GM21723 (cell line): ENCODE data around the gene GCKR.
"Not testable (repeated sequence)": the region's sequence is repeated elsewhere in the genome, so short reads cannot be mapped to it uniquely, and the experiment has no call there.

Source experiments
- ATAC-seq: cut with Tn5 transposase; IDR thresholded peaks from one replicate; pipeline ENCODE4 v1.9.1; 2021; ENCODE audit warnings: mild to moderate bottlenecking, moderate library complexity; ENCODE audit not compliant: unreplicated experiment

GCKR gene

DNA sequence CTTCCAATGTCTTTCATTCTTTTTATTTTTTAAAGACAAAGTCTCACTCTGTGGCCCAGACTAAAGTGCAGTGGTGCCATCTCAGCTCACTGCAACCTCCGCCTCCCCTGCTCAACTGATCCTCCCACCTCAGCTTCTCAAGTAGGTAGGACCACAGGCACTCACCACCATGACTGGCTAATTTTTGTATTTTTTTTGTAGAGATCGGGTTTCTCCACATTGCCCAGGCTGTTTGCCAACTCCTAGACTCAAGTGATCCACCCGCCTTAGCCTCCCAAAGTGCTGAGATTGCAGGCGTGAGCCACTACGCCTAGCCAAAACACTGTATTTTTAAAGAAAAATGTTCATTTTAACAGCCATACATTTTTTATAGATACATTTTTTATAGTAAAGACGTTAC is 12.7 kb downstream of the GCKR start:
- ATAC-seq: no peak

DNA sequence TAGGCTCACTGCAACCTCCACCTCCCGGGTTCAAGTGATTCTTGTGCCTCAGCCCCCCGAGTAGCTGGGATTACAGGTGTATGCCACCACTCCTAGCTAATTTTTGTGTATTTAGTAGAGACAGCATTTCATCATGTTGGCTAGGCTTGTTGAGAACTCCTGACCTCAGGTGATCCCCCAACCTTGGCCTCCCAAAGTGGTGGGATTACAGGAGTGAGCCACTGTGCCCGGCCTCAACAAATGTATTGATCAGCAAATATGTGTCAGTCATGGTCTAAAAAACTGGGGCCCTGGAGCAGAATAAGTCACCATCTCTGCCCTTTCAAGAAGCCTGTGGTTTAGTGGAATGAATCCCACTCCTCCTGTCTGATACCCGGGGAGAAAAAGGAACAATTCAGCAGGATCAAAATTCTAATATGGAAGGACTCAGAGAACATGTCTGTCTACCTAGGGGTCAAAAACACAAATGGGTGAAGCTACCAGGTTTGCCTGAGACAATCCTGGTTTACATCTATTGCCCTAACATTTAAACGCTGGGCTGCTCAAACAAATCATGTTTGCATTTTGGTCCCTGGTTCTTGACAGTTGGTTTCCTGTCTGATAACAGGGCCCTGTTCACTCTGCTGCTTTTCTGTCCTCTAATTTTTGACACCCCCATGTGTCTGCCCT is 21.6 kb downstream of the GCKR start:
- no peak for ATAC-seq

DNA sequence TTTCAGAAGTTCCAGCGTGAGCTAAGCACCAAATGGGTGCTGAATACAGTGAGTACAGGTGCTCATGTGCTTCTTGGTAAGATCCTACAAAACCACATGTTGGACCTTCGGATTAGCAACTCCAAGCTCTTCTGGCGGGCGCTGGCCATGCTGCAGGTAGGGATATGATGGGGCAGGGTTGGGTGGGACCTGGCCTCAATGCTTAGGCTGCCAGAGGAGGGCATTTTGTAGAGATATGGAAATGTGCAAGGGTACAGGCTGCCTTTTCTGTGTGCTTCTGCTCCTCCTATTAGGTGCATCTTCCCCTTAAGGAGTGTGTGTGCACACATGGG is 22.1 kb downstream of the GCKR start:
- no peak for ATAC-seq

DNA sequence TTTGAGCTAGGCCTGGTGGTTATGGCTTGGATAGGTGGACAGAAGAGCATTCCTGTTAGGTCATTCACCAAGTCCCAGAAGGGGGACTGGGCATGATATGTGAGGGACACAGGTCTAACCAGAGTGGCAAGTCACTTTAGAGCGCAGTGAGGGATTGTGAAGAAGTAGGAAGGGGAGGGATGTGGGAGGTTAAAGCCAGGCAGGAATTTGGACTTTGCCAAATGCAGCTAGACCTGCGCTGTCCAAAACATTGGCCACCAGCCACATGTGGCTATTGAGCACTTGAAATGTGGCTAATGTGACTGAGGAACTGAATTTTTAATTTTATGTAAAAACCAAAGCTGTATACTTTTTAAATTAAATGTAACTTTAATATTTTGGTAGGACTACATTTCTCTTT is 23.7 kb downstream of the GCKR start:
- no peak for ATAC-seq

DNA sequence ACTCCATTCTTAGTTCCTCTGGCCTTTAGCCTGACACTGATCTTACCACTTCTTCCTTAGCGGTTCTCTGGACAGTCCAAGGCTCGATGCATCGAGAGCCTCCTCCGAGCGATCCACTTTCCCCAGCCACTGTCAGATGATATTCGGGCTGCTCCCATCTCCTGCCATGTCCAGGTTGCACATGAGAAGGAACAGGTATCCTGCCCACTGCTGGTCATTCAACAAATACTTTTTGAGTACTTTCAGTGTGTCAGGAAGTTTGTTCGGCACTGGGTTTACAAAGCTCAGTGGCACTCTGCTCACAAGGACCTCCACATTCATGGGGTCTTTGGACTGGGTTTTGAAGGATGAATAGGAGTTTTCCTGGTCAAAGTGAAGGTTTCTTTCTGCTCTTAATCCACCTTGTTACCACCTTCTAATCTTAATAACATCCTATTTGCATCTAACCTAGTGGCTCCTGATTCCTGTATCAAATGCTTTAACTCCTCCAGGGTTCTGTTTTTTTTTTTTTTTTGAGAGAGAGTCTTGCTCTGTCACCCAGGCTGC is 25.8 kb downstream of the GCKR start:
- no peak for ATAC-seq

DNA sequence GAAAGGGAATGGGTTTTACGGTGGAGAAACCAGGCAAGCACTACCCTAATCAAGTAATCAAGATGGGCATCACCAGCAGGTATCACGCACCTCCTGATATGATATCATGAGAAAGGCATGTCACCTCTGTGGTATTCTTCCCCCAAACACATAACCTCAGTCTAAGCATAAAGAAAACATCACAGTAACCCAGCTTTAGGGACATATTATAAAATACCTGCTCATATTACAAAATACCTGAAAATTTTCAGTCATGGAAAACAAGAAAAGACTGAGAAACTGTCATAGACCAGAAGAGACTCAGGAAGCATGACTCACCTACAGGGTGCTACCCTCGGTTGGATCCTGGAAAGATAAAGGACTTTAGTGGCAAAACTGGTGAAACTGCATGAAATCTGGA is 30.5 kb downstream of the GCKR start:
- ATAC-seq: no peak

DNA sequence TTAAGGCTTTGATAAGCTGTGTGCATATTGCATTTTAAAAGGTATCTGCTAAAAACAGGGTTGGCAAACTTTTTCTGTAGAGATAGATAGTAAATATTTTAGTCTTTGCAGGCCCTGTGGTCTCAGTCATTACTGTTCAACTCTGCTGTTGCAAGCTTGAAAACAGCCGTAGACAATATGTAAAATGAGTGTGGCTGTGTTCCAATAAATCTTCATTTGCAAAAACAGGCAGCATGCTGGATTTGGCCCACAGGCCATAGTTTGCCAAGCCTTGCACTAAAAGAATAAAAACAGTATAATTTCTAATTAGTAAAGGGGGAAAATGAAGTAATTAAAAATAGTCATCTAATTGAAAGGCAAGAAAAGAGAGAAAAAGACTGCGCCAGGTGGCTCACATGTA is 35.3 kb downstream of the GCKR start:
- no peak for ATAC-seq

DNA sequence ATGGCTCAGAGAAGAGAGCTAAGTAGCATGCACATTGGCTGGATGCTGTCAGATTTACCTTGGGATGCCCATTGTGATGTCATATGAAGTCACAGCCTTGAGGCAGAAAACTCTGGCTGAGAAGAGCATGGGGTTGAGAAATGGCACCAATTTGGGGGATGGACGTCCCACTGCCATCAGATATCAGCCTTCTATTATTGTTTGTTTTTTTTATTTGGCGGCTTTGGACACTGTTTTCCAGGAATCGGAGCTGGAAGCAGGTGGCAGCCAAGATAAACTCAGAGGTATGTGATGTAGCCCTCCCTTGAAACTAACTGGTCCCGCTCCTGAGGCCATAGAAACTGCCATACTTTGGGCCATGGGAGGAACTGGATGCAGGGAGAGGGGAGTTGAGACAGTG is 40.6 kb downstream of the GCKR start:
- ATAC-seq: no peak

DNA sequence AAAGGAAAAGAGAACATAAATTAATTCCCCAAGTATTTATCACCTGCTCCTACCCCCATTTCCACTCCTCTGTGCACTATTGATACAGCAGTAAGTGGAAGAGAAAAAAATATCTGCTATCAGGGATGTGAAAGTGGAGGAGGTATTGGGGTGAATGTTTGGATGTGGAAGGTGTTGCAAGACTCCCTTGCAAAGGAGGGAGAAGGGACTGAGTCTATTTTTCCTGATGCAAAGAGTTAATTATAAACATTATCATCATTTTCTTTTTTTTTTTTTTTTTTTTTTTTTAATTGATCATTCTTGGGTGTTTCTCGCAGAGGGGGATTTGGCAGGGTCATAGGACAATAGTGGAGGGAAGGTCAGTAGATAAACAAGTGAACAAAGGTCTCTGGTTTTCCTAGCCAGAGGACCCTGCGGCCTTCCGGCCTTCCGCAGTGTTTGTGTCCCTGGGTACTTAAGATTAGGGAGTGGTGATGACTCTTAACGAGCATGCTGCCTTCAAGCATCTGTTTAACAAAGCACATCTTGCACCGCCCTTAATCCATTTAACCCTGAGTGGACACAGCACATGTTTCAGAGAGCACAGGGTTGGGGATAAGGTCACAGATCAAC is 42.3 kb downstream of the GCKR start:
- not testable (repeated sequence) for ATAC-seq

DNA sequence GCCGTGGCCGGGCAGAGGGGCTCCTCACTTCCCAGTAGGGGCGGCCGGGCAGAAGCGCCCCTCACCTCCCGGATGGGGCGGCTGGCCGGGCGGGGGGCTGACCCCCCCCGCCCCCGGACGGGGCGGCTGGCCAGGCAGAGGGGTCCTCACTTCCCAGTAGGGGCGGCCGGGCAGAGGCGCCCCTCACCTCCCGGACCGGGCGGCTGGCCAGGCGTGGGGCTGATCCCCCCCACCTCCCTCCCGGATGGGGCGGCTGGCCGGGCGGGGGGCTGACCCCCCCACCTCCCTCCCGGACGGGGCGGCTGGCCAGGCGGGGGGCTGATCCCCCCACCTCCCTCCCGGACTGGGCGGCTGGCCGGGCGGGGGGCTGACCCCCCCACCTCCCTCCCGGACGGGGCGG is 43.0 kb downstream of the GCKR start:
- ATAC-seq: not testable (repeated sequence)

DNA sequence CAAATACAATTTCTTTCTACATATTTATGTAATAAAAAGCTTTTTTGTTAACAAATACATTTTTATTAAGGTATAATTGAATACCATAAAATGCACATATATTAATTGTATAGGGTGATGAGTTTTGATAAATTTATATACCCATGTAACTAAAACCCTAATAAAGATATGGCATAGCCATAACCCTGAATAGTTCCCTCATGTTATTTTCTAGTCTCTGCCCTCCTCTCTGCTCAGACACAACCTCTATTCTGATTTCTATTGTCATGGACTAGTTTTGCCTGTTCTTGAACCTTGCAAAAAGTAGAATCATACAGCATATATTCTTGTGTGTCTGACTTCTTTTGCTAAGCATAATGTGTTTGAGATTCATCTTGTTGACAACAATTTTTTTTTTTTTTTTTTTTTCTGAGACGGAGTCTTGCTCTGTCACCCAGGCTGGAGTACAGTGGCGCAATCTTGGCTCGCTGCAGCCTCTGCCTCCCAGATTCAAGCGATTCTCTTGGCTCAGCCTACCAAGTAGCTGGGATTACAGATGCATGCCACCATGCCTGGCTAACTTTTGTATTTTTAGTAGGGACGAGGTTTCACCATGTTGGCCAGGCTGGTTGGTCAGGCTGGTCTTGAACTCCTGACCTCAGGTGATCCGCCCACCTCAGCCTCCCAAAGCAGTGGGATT is 47.6 kb downstream of the GCKR start:
- ATAC-seq: no peak

DNA sequence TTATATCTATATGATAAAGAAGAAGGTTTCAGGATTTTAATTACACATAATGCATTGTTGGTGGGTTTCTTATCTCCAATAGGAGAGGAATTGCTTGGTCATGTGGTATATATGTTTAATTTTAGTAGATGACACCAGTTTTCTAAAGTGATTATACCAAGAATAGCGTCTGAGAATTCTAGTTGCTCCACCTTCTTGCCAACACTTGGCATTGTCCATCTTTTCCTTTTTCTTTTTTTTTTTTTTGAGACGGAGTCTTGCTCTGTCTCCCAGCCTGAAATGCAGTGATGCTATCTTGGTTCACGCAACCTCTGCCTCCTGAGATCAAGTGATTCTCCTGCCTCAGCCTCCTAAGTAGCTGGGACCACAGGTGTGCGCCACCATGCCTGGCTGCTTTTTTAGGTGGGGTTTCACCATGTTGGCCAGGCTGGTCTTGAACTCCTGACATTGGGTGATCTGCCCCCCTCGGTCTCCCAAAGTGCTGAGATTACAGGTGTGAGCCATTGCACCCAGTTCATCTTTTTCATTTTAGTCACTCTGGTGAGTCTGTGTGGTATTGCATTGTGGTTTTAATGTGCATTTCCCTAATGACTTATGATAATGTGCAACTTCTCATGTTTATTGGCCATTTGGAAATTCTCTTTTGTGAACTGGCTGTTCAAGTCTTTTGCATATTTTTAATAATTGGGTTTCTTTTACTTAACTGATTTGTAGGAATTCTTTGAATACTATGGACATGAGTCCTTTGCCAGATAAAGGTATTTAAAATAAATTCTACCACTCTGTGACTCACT is 48.9 kb downstream of the GCKR start:
- no peak for ATAC-seq

DNA sequence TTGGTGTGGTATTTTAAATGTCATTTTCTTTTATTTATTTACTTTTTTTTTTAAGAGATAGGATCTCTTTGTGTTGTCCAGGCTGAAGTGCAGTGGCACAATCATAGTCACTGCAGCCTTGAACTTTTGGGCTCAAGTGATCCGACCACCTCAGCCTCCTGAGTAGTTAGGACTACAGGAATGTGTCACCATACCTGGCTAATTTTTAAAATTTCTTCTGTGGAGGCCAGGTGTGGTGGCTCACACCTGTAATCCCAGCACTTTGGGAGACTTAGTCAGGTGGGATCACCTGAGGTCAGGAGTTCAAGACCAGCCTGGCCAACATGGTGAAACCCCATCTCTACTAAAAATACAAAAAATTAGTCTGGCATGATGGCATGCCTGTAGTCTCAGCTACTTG is 52.7 kb downstream of the GCKR start:
- ATAC-seq: no peak

DNA sequence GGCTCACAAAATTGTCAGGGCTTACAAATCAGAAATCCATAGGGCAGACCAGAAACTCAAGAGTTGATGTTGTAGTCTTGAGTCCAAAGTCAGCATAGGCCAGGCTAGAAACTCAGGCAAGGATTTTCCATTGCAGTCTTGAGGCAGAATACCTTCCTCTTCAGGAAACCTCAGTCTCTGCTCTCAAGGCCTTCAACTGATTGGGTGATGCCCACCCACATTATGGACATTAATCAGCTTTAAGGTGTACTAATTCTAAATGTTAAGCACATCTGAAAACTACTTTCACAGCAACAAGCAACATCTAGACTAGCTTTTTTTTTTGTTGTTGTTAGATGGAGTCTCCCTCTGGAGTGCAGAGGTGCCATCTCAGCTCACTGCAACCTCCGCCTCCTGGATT is 54.9 kb downstream of the GCKR start:
- no peak for ATAC-seq

DNA sequence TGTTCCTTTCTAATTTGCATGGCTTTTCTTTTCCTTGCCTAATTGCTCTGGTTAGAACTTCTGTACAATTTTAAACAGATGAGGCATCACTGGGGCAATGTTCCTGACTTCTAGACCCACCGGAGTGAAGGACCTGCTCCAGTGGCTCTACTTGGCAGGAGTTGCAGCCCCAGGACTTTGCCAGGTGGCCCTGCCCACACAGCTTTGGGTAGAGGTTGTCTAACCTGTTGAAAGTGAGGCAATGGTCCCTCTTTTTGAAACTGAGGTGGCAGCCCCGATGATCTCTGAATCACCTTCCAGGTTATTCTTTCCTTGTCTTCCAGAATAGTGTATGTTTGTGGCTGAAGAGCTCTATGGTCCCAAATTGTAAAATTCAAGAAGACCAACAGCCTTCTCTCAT is 56.3 kb downstream of the GCKR start:
- ATAC-seq: no peak

DNA sequence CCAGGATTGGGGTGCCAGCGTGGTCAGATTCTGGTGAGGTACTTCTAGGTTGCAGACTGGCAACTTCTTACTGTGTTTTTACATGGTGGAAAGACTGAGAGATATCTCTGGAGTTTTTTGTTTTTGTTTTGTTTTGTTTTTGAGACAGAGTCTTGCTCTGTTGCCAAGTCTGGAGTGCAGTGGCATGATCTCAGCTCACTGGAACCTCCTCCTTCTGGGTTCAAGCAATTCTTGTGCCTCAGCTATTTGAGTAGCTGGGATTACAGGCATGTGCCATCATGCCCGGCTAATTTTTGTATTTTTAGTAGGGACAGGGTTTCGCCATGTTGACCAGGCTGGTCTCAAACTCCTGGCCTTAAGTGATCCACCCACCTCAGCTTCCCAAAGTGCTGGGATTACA is 57.8 kb downstream of the GCKR start:
- not testable (repeated sequence) for ATAC-seq

DNA sequence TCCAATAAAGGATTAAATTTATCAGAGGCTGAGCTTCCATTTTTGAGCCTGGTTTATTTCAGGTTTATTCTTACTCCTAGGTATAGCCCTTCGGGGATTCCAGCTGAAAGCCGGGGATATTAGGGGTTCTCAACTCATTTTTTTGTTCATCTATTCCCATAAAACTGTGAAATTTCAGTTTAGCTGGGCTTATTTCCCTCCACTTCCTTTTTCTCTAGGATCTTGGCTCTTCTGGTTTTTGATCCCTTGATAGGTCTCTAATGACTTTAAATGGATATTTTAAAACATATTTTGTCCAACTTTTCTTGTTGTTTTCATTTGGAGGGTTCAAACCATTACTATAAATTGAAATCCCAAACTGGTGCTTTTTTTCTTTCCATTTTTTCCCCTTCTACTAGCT is 62.6 kb downstream of the GCKR start:
- no peak for ATAC-seq

DNA sequence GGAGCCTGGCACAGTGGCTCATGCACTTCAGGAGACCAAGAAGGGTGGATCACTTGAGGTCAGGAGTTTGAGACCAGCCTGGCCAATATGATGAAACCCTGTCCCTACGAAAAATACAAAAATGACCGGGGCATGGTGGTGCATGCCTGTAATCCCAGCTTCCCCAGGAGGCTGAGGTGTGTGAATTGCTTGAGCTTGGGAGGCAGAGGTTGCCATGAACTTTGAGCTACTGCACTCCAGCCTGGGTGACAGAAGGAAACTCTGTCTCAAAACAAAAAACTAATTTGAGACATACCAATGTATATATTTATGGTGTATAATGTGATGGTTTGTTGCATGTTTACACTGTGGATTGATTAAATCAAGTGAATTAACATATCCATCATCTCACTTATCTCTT is 64.4 kb downstream of the GCKR start:
- ATAC-seq: no peak

DNA sequence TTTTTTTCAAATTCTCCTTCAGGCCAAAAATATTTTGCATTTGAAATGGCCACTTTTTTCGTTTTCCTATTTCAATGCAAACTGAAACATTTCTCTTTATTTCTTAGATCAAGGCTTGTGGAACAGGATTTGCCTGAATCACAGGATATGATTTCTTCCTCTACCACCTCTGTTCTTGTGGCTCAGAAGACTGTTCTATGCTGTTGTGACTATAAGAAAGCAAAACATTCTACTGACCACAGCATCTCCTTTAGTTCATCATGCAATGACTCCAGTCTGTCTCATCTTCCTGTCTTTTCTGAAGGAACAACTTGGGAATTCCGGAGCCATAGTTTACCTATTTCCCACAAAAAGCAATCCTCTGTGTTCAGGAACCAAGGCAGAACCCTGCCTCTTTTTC is 70.0 kb downstream of the GCKR start:
- no peak for ATAC-seq

DNA sequence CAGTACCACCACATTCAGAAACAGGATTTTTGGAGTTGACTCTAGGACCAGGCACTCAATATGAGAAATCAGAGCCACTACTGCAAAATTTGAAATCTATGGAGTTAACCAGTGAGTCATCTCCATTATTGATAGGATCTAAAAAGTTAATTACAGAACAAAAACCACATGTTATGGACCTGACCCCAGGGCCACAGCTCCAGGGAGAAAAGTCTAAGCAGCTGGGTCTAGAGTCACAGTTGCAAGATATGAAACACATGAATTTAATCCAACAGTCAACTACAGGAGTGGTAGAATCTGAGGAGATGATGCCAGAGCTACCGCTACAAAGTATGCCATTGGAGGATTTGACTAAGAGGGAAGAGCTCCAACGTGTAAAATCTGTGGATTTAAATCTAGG is 72.8 kb downstream of the GCKR start:
- ATAC-seq: no peak

DNA sequence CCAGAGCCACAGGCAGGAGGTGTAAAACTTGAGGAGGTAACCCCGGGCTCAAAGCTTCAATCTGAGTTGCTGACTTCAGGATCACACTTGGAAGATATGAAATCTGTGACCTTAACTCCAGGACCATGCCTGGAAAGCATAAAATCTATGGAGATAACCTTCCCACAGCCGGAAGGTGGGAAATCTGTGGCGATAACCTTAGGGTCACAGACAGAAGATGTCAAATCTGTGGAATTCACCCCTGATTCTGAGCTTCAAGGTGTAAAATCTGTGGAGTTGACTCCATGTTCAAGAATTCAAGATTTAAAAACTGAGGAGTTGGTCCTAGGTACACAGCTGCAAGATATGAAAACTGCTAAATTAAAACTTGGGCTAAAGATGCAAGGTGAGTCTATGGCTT is 74.6 kb downstream of the GCKR start:
- no peak for ATAC-seq

DNA sequence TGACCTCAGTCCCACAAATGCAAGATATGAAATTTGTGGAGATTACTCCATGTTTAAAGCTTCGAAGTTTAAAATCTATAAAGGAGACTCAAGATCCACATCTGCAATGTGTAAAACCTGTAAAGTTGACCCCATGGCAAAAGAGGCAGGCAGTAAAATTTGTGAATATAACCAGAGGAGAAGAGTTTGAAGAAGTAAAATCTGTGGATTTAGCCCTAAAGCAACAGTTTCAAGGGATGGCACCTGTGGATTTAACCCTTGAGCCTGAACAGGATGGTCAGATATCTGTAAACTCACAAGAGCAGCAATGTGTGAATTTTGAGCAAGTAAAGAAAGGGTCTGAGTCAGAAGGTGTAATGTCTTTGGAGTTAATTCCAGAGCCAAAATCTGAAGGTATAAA is 75.0 kb downstream of the GCKR start:
- ATAC-seq: no peak
